GM19351 (cell line): ENCODE results near the gene EFNA4.

ENCODE experiments used
- ATAC-seq: cut with Tn5 transposase; IDR thresholded peaks from one replicate; pipeline ENCODE4 v1.9.1; 2021; ENCODE audit warnings: mild to moderate bottlenecking, moderate library complexity; ENCODE audit not compliant: unreplicated experiment

EFNA4 gene

DNA sequence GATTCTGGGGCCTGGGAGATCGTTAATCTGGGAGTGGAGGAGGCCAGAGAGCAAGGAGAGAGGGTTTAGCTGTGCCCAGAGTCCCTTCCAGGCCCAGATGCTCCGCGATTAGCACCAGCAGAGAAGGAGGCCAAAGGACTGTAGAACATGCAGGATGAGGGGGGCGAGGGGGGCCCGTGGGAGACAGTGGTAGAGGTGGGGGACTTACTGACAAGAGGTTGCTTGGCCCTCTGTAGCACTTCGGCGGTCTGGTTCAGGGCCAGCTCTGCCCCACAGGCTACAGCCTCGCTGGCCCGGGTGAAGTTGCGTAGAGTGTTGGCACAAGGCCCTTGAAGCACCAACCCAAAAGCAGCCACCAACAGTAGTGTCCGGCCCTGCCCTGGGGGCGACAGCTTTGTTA is 30.7 kb upstream of the EFNA4 start:
- ATAC-seq = no peak

DNA sequence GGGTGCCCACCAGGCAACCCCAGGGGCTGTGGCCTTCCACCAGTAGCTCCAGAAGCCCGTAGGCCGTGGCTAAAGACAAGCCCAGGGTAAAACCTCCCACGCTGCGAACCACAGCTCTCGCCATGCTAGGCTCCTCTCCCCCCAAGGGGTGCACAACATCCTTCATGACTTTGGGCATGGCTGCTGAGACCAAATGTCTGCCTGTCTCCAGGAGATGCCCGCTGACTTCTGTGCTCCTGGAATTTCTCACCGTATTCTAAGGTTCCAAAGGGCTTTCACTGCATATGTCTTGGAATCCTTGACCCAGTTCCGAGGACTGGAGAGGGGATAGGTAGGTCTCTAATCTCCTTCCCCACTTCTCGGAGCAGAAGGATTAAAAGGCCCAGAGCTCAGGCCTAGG is 30.0 kb upstream of the EFNA4 start, which contains the start of the genes DCST1 and DCST2:
TSS of gene DCST1 (plus strand) at position 301 of the 400 bp plus-strand sequence. CDS start 213 bp downstream, outside the sequence.
TSS of gene DCST2 (minus strand) at position 258 of the 400 bp plus-strand sequence. CDS start at position 178, 80 bp downstream.
- no peak for ATAC-seq

- ATAC-seq = no peak
Measured at GRCh38 chr1:155034318-155035208, 29.0 kb upstream of the EFNA4 start.

DNA sequence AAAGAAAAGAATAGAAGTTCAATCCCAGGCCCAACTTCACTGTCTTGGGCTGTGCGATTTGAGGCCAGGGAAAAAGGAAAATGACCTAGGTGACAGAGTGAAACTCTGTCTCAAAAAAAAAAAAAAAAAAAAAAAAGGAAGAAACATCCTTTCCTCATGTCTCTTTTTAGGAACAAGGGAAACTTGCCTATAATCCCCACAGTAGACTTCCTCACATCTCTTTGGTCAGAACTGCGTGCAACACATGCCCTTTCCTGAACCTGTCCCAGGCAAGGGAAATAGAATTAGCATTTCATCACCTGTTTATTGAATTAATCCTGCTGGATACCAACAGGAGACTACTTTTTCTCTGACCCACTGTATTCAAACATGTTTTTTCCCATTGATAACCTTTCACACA is 27.6 kb upstream of the EFNA4 start:
- no peak for ATAC-seq

- no peak for ATAC-seq
Measured at GRCh38 chr1:155037043-155037442, 26.5 kb upstream of the EFNA4 start.

GRCh38 chr1:155037851-155038441 is 25.6 kb upstream of the EFNA4 start:
- ATAC-seq = no peak

DNA sequence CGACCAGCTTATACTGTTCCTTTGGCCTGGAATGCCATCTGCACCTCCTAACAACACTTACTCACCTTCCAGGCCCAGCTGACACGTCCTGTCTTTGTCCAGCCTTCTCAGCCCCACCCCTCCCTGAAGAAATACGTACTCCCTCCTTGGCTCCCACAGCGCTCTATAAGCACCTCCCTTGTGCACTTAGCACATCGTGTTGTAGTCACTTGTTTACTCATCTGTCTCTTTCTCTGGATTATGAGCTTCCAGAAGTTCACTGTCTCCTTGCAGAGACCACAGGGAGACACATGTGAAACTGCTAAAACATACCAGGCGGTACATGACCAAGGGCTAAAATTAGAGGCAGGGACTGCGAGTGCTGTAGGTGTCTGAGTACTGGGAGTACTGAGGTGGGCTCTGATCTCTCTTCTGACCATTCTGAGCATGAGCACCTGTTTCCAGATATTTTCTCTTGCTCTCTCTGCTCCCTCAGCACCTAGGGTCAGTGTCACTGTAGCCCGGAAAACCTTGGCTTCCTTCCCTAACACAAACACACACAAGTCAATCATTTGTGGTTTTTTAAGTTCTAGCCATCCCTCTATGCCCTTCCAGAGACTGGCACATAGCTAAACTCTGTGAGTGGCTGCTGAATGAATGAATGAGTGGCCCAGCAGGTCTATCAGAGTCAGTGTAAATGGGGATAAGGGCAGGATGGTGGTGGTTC is 24.8 kb upstream of the EFNA4 start:
- no peak for ATAC-seq

- ATAC-seq = no peak
Measured at GRCh38 chr1:155039308-155039669, 24.3 kb upstream of the EFNA4 start.

- no peak for ATAC-seq
Measured at GRCh38 chr1:155040358-155041093, 23.0 kb upstream of the EFNA4 start.

GRCh38 chr1:155042789-155043188 is 20.8 kb upstream of the EFNA4 start:
- no peak for ATAC-seq

- ATAC-seq = no peak
Measured at GRCh38 chr1:155043301-155043702, 20.2 kb upstream of the EFNA4 start.

GRCh38 chr1:155043793-155044192 is 19.7 kb upstream of the EFNA4 start:
- no peak for ATAC-seq

- ATAC-seq = no peak
Measured at GRCh38 chr1:155044365-155044764, 19.2 kb upstream of the EFNA4 start.

GRCh38 chr1:155044812-155045657 is 18.5 kb upstream of the EFNA4 start:
- no peak for ATAC-seq

- no peak for ATAC-seq
Measured at GRCh38 chr1:155048449-155049334, 14.8 kb upstream of the EFNA4 start.

DNA sequence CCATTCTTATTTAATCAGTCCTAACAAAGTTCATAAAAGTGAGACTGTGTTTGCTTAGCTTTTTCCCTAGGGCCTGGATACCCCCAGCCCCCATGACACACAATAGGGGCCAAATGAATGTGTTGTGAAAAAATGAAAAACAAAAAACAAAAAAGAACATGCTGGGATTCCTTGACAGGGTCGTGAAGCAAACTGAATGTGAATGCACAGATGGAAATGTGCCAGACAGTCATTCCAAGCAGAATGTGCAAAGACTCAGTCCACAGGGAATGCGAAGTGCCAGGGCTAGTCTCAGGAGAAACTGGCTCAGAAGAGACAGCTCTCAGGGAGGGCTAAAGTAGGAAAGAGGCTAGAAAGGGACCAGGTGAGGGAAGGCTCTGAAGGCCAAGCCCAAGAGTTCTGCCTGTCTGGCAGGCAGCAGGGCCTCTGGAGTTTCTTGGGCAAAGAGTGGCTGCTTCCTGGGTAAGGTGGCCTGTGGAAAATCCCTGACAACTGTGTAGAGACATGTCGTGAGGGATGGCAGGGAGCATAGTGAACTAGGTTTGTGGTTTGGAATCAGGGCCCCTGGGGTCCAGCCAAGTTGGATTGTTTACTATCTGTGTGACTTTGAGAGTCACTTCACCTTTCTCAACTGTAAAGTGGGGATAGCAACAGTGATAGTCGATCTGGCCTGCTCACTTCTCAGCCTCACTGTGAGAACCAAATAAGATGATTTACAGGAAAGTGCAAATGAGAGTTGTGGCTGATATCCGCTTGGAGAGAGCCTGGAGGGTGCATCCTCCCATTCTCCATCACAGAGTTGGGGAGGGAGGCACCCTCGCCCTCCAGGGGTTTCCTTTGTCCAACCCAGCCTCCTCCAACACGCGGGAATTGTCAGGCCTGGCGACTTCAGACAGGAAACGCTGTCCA is 13.6 kb upstream of the EFNA4 start:
- ATAC-seq = no peak

DNA sequence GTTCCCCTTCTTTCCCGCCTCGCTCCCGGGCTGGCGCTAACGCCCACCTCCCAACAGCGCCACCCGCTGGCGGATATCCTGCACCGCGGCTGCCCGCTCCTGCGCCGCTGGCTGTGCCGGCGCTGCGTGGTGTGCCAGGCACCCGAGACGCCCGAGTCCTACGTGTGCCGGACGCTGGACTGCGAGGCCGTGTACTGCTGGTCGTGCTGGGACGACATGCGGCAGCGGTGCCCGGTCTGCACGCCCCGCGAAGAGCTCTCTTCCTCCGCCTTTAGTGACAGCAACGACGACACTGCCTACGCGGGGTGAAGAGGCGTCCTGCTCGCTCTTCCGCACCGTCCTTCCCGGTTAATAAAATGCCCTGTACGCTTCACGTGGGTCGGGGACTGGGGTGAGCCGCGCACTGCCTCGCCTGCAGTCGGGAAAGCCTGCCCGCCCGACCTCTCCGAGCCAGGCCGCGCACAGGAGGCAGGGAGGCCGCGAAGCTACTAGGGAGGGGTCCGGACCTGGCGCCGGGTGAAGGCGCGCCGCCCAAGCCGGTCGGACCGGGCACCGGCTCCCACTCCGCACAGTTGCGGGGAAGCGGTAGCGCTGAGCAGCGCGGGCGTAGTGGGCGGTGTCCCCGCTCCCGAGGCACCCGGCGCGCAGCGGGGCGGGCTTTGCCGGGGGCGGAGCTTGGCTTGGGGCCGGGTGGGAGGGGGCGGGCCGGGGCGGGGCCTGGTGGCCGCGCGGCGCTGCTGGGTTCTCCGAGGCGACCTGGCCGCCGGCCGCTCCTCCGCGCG is 12.8 kb upstream of the EFNA4 start, which contains the start of gene ADAM15:
TSS of gene ADAM15 (plus strand) at position 757 of the 782 bp plus-strand sequence. CDS start 71 bp downstream, outside the sequence.
- ATAC-seq = peak; percentile 64
